Astrocyte of the spinal cord (primary cell): ENCODE measurements around the gene COG7.
"Not testable (repeated sequence)": the region's sequence is repeated elsewhere in the genome, so short reads cannot be mapped to it uniquely, and the experiment has no call there.

Experiments
- DNase-seq: peaks from one replicate; pipeline ENCODE4 v3.0.0; 2011; ENCODE audit warnings: low read depth, low spot score
- H3K4me3 ChIP-seq: 2 replicates; pipeline ENCODE4 v1.5.1; 2011; ENCODE audit warnings: low read depth, mild to moderate bottlenecking, low read length, moderate library complexity
- in situ Hi-C: cut with HindIII; loops from 2 replicates; pipeline ENCODE4 v1.10.0; 2017; ENCODE audit warnings: low sequenced_read_pairs
- TF ChIP-seq, protein P1 (sequence below): IDR thresholded peaks from 2 replicates; pipeline ENCODE4 v1.5.1; 2012; ENCODE audit warnings: low read depth, mild to moderate bottlenecking, low read length, inconsistent platforms

Gene COG7

DNA sequence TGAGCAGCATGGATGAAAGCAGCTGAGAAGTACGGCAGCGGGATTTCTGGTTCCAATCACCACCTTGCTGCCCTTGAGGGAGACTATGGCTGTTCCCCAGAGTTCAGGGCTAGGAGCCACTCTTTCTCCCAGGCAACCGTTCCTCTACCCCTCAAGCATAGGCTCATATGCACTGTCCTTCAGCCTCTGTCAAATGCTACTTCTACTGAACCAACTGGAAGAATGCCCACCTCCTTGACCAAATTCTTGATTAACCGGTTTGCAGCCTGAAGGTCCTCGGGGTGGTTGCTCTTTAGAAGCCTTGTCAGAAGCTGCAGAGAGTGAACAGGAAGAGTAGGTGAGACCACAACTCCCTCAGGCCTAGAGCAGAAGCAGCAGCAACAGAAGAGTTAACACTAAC is 33.5 kb upstream of the COG7 start:
- TF ChIP-seq, protein P1, sequence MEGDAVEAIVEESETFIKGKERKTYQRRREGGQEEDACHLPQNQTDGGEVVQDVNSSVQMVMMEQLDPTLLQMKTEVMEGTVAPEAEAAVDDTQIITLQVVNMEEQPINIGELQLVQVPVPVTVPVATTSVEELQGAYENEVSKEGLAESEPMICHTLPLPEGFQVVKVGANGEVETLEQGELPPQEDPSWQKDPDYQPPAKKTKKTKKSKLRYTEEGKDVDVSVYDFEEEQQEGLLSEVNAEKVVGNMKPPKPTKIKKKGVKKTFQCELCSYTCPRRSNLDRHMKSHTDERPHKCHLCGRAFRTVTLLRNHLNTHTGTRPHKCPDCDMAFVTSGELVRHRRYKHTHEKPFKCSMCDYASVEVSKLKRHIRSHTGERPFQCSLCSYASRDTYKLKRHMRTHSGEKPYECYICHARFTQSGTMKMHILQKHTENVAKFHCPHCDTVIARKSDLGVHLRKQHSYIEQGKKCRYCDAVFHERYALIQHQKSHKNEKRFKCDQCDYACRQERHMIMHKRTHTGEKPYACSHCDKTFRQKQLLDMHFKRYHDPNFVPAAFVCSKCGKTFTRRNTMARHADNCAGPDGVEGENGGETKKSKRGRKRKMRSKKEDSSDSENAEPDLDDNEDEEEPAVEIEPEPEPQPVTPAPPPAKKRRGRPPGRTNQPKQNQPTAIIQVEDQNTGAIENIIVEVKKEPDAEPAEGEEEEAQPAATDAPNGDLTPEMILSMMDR: no peak
- DNase-seq: no peak
- H3K4me3 ChIP-seq: no peak overlapping the region
- in situ Hi-C loops: no loop called here

GRCh38 chr16:23485841-23486240 is 32.9 kb upstream of the COG7 start:
- DNase-seq: no peak
- in situ Hi-C loops: no loop called here
- no peak overlapping the region for H3K4me3 ChIP-seq
- TF ChIP-seq, protein P1: no peak

GRCh38 chr16:23485257-23485614 is 32.2 kb upstream of the COG7 start:
- no peak for DNase-seq
- TF ChIP-seq, protein P1: no peak
- H3K4me3 ChIP-seq: no peak overlapping the region
- in situ Hi-C loops: no loop called here

- in situ Hi-C loops: no loop called here
- no peak for DNase-seq
- TF ChIP-seq, protein P1: no peak
- no peak overlapping the region for H3K4me3 ChIP-seq
Measured at GRCh38 chr16:23484510-23485256, 31.7 kb upstream of the COG7 start.

DNA sequence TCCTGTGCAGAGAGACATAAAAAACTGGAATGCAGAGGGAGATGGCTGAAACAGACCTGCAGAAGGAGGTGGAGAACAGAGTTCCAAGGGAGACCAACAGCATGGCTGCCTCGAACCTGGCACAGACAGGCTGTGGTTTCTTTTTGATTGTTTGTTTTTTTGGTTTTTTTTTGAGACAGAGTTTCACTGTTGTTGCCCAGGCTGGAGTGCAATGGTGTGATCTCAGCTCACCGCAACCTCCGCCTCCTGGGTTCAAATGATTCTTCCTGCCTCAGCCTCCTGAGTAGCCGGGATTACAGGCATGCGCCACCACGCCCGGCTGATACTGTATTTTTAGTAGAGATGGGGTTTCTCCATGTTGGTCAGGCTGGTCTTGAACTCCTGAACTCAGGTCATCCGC is 30.5 kb upstream of the COG7 start:
- DNase-seq, in situ Hi-C loops, H3K4me3 ChIP-seq: not testable (repeated sequence)

GRCh38 chr16:23482778-23483177 is 29.8 kb upstream of the COG7 start:
- H3K4me3 ChIP-seq: no peak overlapping the region
- in situ Hi-C loops: no loop called here
- DNase-seq: no peak
- TF ChIP-seq, protein P1: no peak

DNA sequence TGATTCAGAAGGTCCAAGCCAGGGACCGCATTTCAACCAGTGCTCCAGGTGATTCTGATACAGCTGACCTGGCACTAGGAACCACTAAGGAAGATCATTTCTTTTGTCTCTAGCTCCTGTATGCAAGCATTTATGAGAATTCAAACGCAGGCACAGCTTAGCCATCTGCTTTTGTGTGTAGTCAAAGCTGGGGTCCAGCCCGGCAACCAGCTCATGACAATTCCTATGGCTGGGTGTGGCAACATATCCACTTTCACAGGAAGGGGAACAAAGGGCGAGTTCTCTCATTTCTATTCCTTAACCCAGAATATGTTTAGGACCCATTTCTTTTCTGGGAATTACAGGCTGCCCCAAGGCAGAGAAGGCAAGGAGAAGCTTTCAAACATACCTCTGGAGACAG is 27.3 kb upstream of the COG7 start:
- TF ChIP-seq, protein P1: no peak
- H3K4me3 ChIP-seq: no peak overlapping the region
- in situ Hi-C loops: no loop called here
- no peak for DNase-seq
